Measurements from ENCODE around the gene LRRC53.

GRCh38 chr1:74437035-74437434 lies 75.4 kb downstream of the LRRC53 start:
- no peak for TF ChIP-seq CTCF (IDR thresholded peaks at IDR 0.05; ENCODE audit: poor library complexity)
- no peak for TF ChIP-seq EZH2 (IDR thresholded peaks at IDR 0.05; ENCODE audit: borderline replicate concordance)
- TF ChIP-seq EZH2phosphoT487 (IDR thresholded peaks at IDR 0.05; ENCODE audit: low read depth, severe bottlenecking, unreplicated experiment), result no peak

Data from hepatocyte (in vitro differentiated cells).